Thyroid gland (tissue), 4 donors: ENCODE measurements around the gene GFRA1.

Source experiments
- CTCF ChIP-seq, 6 experiments: fragments of 200-600 bp in 3 of 6; fragments of 450-650 bp in 3 of 6; sonication (generic) in 3 of 6; IDR thresholded peaks; one replicate each; pipeline ENCODE4 v1.5.1; 2016 to 2019; ENCODE audit warnings: antibody characterized with exemption in 6 of 6, mild to moderate bottlenecking in 2 of 6, inconsistent platforms in 1 of 6, moderate library complexity in 1 of 6
- POLR2A ChIP-seq, 2 donors: fragments of 450-650 bp; IDR thresholded peaks; one replicate each; pipeline ENCODE4 v1.6.1; 2017; ENCODE audit warnings: antibody characterized with exemption in 2 of 2, mild to moderate bottlenecking in 2 of 2, moderate library complexity in 1 of 2

GRCh38 chr10:116237260-116237659 is 35.7 kb downstream of the GFRA1 start:
- no peak for TF ChIP-seq CTCF (IDR thresholded peaks at IDR 0.05)
- no peak for TF ChIP-seq POLR2A (IDR thresholded peaks at IDR 0.05)
